Measurements from ENCODE around the gene SCARB1. TPM values are rescaled to one million over a fixed set of nuclear protein-coding genes. Genes with fewer than 3 reads are reported as not detected.

Gene SCARB1
- total and polyA plus RNA-seq, 9 of the 15 experiments (the other 6 are each of a cell fraction or from before 2014, with no cell fraction given), result 0.56 to 157 (median 52.8) TPM

DNA sequence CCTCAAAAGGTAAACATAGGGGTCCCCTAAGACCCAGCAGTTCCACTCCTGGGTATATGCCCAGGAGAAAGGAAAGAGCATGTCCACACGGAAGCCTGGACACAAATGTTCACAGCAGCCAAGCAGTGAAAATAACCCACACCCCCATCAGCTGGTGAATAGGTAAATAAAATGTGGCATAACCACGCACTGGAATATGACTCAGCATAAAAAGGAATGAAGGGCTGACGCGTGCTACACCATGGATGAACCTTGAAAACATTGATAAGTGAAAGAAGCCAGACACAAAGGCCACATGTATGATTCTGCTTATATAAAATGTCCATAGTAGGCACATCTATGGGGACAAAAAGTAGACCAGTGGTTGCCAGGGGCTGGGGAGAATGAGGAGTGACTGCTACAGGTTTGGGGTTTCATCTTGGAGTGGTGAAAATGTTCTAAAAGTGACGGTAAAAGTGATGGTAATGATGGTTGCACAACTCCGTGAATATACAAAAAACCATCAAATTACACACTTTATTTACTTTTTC, 3.8 kb upstream of the SCARB1 start (continued):
- TF ChIP-seq CHD7 (IDR thresholded peaks at IDR 0.05; ENCODE audit: low read depth, low read length) (no peak), E2F3 (CRISPR knock-in tag; IDR thresholded peaks at IDR 0.05) (no peak), KLF13 (tag; IDR thresholded peaks at IDR 0.05; ENCODE audit: borderline replicate concordance, low read depth) (no peak), GATAD2A (IDR thresholded peaks at IDR 0.05) (no peak; the same call in 1 of the 2 replicates), ZC3H4 (CRISPR knock-in tag; IDR thresholded peaks at IDR 0.05; ENCODE audit: borderline replicate concordance) (no peak)
- TF ChIP-seq, protein P1, sequence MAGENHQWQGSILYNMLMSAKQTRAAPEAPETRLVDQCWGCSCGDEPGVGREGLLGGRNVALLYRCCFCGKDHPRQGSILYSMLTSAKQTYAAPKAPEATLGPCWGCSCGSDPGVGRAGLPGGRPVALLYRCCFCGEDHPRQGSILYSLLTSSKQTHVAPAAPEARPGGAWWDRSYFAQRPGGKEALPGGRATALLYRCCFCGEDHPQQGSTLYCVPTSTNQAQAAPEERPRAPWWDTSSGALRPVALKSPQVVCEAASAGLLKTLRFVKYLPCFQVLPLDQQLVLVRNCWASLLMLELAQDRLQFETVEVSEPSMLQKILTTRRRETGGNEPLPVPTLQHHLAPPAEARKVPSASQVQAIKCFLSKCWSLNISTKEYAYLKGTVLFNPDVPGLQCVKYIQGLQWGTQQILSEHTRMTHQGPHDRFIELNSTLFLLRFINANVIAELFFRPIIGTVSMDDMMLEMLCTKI (IDR thresholded peaks at IDR 0.05; ENCODE audit: partially characterized antibody), result no peak
